ENCODE results near the gene DLG2. TPM values are rescaled to one million over a fixed set of nuclear protein-coding genes. Genes with fewer than 3 reads are reported as not detected.
"Not testable (repeated sequence)": the region's sequence is repeated elsewhere in the genome, so short reads cannot be mapped to it uniquely, and the experiment has no call there.

Gene DLG2
- total RNA-seq, 1 experiment from 2014 or later, result 0.72 TPM

DNA sequence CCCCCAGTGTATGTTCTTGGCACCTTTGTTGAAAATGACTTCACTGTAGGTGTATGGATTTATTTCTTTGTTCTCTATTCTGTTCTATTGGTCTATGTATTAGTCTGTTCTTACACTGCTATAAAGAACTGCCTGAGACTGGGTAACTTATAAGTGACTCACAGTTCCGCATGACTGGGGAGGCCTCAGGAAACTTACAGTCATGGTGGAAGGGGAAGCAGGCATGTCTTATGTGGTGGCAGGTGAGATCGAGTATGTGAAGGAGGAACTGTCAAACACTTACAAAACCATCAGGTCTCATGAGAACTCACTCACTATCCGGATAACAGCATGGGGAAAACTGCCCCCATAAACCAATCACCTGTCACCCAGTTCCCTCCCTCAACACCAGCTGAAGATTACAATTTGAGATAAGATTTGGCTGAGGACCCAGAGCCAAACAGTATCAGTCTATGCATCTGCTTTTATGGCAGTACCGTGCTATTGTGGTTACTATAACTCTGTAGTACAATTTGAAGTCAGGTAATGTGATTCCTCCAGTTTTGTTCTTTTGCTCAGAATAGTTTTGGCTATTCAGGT, 836.2 kb downstream of the DLG2 start:
- no peak for DNase-seq (ENCODE audit: low spot score)

DNA sequence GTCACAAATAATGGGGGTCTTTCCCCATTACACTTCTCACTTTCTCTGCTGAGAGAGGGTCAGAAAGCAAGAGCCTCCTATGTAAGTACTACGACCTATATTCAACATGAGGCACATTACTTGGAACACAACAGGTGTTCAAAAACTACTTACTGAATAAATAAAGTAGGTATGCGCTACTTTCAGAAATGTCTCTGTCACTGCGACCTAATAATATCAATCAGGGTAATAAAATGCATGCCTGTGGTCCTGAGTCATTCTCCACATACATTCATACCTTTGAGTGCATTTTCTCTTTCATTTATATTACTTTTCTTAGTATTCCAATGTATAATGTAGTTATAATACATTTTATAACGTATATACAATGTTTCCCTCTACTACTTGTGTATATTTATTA, 838.9 kb downstream of the DLG2 start:
- DNase-seq (ENCODE audit: low spot score), result no peak

DNA sequence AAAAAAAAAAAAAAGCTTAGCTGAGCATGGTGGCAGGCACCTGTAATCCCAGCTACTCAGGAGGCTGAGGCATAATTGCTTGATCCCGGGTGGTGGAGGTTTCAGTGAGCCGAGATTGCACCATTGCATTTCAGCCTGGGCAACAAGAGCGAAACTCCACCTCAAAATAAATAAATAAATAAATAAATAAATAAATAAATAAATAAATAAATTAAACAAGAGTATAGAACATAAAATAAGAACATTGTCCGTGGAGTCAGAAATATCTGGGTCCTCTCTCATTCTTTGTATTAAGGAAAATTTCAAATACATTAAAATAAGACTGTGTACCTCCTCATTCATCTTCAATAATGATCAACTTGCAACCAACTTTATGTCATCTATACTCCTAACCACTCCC, 843.0 kb downstream of the DLG2 start:
- DNase-seq (ENCODE audit: low spot score), result not testable (repeated sequence)

DNA sequence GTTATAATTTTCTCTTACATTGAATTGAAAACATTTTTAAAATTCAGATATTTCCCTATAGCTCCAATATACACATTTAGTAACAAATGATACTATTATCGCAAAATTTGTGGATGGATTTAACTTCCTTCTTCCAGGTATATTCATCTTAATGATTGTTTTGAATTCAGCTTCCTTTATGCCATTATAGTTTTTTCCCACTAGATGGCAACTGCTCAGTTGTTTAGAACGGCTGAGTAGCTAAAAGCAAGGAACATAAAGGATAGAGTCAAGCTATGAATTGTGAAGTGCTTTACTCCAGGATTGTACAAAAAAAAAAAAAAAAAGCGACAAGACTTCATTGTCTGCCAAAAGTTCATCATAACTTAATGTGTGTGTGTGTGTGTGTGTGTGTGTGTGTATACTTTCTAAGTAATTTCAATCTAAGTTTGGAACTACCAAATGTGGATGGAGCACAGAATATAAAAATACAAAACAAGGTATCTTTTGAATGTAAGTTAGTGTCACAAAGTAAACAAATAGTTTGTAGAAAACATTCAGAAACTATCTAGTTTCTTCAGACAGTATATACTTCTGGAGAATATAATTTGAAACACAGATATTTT, 846.4 kb downstream of the DLG2 start:
- peak; percentile 20 for DNase-seq (ENCODE audit: low spot score)

DNA sequence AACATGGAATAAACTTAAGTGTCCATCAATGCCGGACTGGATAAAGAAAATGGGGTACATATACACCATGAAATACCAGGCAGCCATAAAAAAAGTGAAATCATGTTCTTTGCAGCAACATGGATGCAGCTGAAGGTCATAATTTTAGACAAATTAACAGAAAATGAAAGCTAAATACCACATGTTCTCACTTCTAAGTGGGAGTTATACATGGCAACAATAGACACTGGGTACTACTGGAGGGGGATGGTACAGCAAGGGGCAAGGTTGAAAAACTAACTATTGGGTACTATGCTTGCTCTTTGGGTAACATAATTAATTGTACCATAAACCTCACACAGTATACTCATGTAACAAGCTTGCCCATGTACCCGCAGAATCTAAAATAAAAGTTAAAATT, 851.6 kb downstream of the DLG2 start:
- no peak for DNase-seq (ENCODE audit: low spot score)

DNA sequence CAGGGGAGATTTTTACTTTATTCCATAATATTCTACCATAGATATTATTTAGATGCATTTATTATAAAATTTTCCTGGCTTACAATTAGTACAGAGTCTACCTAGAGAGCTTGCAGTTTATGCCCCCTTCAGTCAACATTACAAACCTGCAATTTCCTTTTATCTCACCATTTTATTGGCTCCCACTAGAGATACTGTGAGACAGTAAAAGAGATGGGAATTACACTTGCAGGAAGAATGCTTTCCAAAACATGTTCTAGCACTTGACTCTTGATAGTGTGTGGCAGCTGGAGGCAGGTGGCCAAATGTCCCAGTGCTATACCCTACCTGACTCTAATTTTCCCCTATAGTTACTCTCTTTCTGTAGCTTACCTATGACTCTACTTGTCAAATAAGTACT, 863.2 kb downstream of the DLG2 start:
- DNase-seq (ENCODE audit: low spot score), result no peak

DNA sequence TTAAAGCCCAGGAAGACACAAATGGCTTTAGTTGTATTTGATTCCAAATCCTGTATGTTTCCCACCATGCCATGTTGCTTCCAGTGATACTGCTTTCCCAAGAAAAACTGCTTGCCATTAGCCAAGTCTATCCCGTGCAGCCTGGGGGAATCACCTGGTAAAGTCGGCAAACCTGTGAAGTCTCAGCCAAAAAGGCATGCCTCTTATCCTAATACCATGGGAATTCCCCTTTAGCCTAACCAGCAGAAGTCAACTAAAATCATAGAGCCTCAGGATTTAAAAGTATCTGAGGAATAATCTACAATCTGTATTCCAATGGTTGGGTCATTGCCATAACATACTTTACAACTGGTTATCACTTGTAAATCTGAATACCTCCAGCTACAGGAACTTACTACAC, 869.4 kb downstream of the DLG2 start:
- DNase-seq (ENCODE audit: low spot score), result no peak

DNA sequence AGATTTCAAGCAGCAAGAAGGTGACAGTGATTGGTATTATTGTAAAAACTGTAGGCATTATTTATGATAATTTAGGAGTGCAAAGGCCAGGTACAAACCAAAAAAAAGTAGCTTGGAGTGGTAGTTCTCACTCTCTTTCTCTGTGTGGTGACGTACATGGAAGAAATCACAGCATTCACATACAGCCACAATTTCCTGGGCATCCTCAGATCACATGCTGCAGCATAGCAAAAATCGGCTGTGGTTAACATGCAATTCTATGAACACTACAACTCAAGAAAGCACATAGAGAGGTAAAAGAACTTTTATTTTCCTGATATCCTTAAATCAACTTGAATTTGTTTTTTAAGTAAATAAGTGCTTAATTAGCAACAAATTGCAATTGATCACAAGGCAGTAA, 875.8 kb downstream of the DLG2 start:
- DNase-seq (ENCODE audit: low spot score), result no peak

DNA sequence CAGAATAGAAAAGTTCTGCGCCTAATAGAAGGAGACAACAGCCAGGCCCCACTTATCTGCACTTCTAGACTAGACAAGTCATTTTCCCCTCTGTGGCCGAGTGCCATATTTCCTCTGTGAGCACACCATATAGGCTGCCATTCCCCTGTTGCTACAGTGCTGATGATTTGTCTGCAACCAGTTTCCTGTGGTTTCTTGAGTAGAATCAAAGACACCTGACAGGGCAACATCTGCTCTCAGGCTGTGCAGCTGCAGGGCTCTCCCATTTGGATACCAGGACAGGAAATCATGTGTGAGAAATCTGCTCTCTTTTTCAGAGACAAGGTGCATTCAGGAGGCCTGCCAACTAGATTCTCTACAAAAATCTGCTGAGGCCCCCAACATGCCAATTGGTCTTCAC, 879.3 kb downstream of the DLG2 start:
- DNase-seq (ENCODE audit: low spot score), result no peak

DNA sequence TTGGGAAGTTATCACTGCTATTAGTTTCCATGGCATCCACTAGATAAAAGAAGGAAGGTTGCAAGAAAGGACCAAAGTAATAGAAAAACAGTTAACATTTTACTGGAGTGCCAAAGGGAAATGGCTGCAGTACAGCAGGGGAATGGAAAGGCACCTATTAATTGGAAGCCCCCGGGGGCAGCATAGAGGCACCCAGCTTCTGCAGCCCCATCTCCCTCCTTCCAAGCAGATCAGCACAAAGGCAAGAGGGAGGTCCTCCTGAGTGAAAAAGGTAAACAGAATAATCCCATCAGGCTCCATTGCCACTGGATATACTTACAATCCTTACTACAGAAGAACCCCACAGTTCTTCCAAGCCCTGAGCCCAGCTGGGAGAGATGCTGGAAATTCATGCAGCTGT, 887.1 kb downstream of the DLG2 start:
- no peak for DNase-seq (ENCODE audit: low spot score)

DNA sequence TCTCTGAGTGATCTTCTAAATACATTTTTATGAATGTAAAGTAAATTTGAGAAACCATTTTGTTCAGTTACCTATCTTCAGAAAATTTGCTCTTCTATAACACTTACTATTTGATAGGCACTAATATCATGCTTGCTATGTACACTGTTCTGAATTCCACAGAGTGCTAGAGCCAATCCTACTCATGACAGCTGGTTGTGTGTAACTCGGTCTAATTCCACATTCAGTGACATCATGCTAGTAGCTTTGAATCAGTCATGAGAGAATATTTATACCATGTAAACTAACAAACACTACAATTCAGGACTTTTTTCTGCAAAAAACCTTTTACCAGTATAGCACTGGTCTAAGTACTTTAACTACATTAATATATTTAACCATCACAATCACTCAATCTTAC, 902.9 kb downstream of the DLG2 start:
- DNase-seq (ENCODE audit: low spot score), result no peak

DNA sequence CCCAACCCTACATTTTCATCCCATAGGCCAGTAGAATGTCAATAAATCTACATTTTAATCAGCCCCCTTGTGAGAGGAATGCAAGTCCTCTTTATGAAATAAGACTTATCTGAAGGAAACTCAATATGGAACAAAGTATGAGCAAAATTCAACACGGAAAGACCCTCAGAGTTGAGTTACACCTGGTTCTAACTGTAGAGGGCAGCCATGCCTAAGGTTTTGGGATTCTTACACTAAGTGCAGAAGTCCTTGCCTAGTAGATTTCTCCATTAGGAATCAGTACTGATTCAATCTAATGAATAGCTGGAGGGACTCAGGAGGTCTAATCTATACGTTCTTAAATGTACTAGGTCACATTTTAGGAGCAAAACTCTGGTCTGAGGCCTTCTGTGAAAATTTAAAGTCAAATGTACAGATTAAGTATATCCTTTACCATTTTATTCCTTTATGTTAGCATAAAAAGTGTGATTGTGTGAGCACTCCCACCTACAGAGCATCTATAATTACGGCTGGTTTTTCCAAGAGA, 904.5 kb downstream of the DLG2 start:
- no peak for DNase-seq (ENCODE audit: low spot score)

DNA sequence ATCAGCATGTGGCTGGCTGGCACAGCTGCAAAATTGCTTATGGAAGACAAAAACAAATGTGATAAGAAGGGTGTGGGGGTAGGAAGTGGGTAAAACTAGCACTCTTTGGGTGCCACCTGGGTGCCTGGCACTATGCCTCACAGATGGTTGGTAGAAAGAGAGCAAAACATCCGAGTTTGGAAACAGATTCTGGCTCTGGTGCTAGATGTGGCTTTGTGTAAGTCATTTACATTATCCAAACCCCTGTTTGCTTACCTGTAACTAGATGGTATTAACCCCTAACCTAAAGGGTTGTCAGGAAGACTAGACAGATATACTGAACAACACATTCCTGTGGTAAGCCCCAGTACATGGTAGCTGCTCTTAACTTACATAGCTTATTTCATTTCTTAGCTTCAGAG, 905.6 kb downstream of the DLG2 start:
- DNase-seq (ENCODE audit: low spot score), result no peak

DNA sequence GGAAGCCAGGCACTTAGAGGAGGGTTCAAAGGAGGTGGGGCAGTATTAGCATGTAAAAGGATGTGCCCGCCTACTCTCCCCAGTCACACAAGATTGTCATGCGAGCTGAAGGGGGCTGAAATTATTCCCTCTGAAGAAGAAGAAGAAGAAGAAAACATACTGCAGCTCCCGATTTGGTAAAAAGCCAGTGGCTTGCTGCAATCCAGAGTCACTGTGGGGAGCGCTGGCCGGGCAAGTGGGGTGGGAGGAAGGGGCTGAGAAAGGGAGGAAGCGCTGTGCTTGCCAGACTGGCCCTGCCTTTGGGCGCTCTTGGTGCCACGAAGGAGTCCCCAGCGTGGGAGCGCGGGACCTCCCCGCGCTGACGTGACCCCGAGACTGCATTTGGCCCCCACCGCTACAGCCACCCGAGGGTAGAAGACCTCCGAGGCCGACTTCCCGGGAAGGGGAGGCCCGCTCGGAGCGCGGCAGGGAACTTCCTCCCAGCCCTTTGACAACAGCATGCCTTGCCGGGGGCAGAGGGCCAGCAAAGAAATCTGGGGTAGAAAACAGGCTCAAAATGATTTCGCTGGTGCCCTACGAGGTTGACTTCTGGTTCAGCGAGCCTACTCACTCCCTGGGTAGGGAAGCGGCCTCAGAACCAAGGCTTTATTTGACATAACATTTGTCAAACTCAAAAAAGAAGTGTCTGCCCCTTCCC, 906.3 kb downstream of the DLG2 start:
- DNase-seq (ENCODE audit: low spot score), result no peak

DNA sequence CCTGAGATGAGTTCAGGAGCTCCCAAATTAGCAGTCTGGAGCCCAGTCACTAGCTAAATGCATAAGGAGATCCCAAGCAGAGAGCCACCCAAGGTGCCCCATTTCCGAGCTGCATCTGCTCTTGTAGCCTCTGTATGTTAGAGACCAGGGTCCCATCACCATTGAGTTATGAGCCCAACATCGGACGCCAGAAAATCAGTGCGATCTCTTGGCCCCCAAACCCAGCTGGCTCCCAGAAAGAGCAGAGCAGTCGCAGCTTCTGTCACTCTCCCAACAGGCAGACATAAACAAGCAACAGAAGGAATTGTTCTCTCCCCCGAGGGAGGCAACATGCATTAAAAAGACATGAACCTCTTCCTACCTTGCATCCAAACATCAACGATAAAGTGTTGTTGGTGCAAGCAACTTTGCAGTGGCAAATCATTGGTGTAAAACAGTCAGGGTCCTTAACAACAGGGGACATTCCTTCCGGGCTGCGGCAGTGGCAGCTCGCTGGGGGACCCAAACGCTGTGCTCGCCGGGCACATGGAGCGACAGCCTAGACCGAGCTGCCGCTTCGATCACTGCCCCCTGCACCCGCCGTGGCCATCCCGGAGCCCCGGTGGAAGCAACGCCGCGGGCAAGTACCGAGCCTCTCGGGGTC, 907.1 kb downstream of the DLG2 start:
- no peak for DNase-seq (ENCODE audit: low spot score)

DNA sequence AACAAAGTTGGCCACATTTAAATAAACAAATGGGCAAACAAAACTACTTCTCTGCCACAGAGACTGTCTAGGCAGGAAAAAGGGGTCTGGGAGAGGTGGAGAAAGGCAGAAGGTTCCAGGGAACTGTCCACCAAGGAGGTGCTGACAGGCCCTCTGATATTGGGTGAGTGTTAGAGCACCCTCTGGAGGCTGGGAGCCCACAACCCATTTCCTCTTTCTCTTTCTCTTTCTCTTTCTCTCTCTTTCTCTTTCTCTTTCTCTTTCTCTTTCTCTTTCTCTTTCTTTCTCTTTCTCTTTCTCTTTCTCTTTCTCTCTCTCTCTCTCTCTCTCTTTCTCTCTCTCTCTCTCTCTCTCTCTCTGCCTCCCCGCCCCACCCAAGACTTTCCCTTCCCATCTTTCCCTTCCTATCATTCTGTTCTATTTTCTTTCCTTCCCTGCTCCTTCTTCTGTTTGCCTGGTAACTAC, 912.8 kb downstream of the DLG2 start:
- peak; percentile 73 for DNase-seq (ENCODE audit: low spot score)

DNA sequence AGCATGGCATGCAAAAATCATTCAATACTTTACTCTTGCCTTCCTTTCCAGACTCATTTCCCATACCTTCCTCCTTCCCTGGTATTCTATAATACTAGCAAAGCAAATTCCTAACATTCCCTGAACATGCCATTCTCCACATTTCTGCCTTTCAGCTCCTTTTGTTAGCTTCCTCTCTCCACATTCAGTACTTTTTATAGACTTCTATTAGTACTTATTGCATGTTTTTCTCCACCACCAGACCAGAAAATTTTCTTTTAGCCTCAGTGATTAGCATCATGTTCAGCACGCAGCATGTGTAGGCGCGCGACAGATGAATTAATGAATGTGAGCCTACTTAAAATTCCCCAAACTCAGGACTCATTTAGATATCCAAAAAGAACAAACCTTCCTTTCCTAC, 935.3 kb downstream of the DLG2 start:
- no peak for DNase-seq (ENCODE audit: low spot score)

DNA sequence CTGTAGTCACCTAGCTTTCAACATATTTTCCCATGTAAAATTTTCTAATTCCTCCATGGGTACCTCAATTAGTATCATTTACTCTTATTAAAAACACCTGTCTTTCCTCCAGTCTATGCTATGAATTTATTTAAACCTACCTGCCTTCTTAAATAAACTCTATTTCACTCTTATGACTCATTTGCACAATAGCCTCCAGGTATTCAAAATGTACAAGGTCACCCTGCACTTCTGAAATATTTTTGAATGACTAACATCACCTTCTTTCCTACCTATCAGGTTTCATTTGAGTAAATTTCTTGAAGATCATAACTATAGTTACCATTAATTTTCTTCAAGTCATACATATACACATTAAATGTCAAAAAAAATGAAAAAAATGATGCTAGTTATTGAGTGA, 939.7 kb downstream of the DLG2 start:
- DNase-seq (ENCODE audit: low spot score), result no peak

DNA sequence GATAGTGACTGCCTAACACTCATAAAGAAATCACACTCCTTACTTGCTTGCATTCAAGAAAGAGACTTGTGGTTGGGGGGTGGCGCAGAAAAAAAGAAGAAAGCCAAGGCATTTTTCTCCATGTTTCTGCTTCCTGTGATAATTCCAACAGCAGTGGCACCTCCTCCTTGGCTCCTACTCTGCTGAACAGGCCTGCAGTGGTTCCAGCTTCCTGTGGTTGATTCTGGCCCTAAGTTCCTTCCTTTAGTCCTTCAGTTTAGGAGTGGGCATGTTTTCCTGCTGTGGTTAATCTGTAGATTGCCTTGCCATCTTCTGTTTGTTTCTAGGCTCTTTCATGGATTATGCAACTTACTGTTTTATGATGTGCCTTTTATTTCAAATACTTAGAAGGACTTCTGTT, 940.4 kb downstream of the DLG2 start:
- DNase-seq (ENCODE audit: low spot score), result no peak

DNA sequence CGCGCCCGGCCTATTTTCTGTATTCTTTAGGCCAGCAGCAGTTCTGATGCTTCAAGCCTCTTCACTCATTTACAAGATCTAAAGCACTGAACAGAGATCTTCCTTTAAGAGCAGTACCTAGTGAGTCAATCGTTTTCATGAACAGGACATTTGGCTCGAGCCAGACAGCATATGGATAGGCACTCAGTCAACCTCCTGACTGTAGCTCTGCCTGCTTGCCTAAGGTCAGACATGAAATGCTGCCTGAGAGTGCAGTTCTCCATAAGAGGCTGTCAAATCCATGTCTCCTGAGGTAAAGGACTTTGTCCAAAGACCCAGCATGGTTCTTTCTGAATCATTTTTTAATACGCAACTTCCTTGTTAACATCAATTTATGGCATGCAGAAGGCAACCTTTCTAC, 941.2 kb downstream of the DLG2 start:
- no peak for DNase-seq (ENCODE audit: low spot score)

DNA sequence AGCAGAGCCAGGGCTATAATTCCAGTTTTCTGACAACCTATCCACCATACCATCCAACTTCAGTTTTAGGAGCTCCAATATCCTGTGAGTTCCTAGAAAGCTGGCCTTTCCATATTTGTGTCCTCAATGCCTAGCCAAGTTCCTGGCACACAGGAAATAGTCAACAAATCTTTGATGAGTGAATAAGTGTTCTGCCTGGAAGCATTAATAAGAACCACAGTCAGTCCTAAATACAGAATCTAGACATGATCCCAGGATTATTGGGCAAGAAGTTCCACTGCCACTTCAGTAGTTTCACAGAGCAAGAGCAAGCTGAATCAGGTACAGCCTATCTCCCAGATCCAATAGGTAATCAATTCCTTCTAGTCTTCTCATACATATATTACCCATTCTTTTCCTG, 942.0 kb downstream of the DLG2 start:
- DNase-seq (ENCODE audit: low spot score), result no peak

DNA sequence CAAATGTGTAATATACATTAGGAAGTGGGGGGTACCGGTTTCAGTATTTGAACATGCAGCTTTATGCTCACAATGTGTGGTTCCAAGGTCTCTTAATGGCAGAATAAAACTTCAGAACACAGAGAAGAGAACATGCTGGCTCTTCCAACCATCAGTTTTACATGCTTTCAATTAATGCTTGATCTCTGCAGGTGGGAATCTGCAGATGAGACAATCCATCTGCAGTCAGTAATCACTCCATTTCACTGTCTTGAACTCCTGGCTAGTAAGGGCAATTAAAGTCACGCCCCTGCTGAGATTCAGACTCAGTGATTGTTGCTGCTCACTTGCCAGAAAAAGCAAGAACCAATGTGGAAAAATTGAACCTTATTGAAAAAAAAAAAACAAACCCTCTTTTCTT, 945.7 kb downstream of the DLG2 start:
- no peak for DNase-seq (ENCODE audit: low spot score)

Data from A172 (cell line).